ENCODE results near the gene RDX. TPM values are rescaled to one million over a fixed set of nuclear protein-coding genes. Genes with fewer than 3 reads are reported as not detected.

The RDX gene
- total RNA-seq, 4 donors from 2014 or later: 38.5 to 115 (median 97.7) TPM

Other genes starting within 250 kb of the RDX start
- 10 to 100 TPM in 3 of 4 donors, 1 to 10 TPM in 1; 2.3 to 27.6 (median 18.6) TPM for gene ZC3H12C, start 203.2 kb downstream of the RDX start, total RNA-seq
- gene FDX1, start 133.3 kb upstream of the RDX start, total RNA-seq: 10 to 100 TPM in 3 of 4 donors, under 1 TPM in 1; 0.77 to 26.5 (median 15.4) TPM